ENCODE measurements around the gene SCYGR1. TPM values are rescaled to one million over a fixed set of nuclear protein-coding genes. Genes with fewer than 3 reads are reported as not detected.
"Not testable (repeated sequence)": the region's sequence is repeated elsewhere in the genome, so short reads cannot be mapped to it uniquely, and the experiment has no call there.

Gene SCYGR1
- total RNA-seq, 3 donors from 2014 or later: not detected

DNA sequence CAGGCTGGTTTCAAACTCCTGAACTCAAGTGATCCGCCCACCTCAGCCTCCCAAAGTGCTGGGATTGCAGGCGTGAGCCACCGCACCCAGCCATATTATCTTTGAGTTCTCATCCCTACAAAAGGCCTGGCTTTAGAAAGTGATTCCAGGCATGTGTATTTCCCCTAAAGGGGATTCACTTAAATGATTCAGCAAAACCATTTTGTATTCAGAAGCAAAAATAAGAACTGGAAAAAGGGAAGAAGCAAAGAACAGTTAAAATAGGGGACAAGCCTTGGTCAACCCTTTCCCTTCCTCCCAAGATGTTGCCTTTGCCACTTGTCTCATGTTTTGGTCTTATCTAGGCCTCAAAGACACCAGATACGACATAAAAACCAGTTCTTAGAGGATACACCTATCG is 19.2 kb downstream of the SCYGR1 start:
- H3K9me3 Mint-ChIP-seq: no peaks in the 10 kb centered on the region
- no peak overlapping the region for H3K4me3 Mint-ChIP-seq
- no peak for DNase-seq
- peaks cover 2% of the 10 kb centered on the region for H3K27me3 Mint-ChIP-seq (ENCODE audit: low read depth)
- ATAC-seq: no peak
- H3K4me1 Mint-ChIP-seq (ENCODE audit: low read depth): peaks cover 7% of the 10 kb centered on the region
- no peaks in the 10 kb centered on the region for H3K36me3 Mint-ChIP-seq (ENCODE audit: insufficient read depth)

DNA sequence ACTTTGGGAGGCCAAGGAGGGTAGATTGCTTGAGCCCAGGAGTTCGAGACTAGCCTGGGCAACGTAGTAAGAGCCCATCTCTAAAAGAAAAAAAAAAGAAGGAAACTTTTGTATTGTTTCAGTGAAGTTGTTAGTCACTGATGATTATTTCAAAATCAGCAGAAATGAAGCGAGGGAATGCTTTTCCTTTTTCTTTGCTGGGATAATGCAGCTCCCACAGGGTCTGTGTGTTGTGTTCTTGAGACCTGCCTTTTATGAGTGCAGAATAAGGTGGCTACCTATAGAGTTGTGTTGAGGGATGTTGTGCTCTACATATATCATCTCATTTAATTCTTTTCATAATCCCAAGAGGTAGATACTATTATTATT is 20.3 kb downstream of the SCYGR1 start:
- DNase-seq (no peak), ATAC-seq (no peak)
- H3K27me3 Mint-ChIP-seq (ENCODE audit: low read depth): no peaks in the 10 kb centered on the region
- H3K36me3 Mint-ChIP-seq (ENCODE audit: insufficient read depth): no peaks in the 10 kb centered on the region
- H3K9me3 Mint-ChIP-seq: no peaks in the 10 kb centered on the region
- H3K4me1 Mint-ChIP-seq (ENCODE audit: low read depth): peaks cover 5% of the 10 kb centered on the region
- H3K4me3 Mint-ChIP-seq: no peak overlapping the region

- H3K27me3 Mint-ChIP-seq (ENCODE audit: low read depth): no peaks in the 10 kb centered on the region
- no peaks in the 10 kb centered on the region for H3K36me3 Mint-ChIP-seq (ENCODE audit: insufficient read depth)
- DNase-seq: no peak
- H3K4me3 Mint-ChIP-seq: no peak overlapping the region
- H3K4me1 Mint-ChIP-seq (ENCODE audit: low read depth): peaks cover 5% of the 10 kb centered on the region
- no peak for ATAC-seq
- no peaks in the 10 kb centered on the region for H3K9me3 Mint-ChIP-seq
Observed at GRCh38 chr2:227366769-227367426, 20.9 kb downstream of the SCYGR1 start.

GRCh38 chr2:227365833-227366232 is 21.9 kb downstream of the SCYGR1 start:
- ATAC-seq: no peak
- no peaks in the 10 kb centered on the region for H3K27me3 Mint-ChIP-seq (ENCODE audit: low read depth)

DNA sequence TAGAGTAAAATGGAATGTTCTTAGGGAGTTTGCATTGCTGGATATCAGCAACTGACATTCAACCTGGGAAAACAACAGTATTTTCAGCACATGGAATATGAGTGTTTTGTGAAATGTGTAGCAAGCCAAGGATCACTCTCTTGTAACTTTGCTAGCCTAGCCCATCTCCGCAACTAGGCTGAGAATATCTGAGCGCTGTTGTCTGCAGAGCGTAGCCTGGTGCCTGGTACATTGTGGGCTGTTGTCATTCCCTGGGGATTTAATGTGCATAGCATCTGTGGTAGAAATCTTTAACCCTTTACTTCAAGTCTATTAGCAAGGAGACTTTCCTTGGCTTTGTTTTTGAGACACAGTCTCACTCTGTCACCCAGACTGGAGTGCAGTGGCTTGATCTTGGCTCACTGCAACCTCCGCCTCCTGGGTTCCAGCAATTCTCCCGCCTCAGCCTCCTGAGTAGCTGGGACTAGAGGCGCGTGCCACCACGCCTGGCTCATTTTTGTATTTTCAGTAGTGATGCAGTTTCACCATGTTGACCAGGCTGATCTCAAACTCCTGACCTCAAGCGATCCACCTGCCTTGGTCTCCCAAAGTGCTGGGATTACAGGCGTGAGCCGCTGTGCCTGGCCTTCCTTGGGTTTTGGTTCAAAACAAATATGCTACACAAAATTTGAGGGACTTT is 23.0 kb downstream of the SCYGR1 start:
- not testable (repeated sequence) for H3K4me3 Mint-ChIP-seq; ATAC-seq; H3K36me3 Mint-ChIP-seq (ENCODE audit: insufficient read depth); H3K9me3 Mint-ChIP-seq; H3K4me1 Mint-ChIP-seq (ENCODE audit: low read depth); H3K27me3 Mint-ChIP-seq (ENCODE audit: low read depth); DNase-seq

More at GRCh38 chr2:227365833-227366232, 21.9 kb downstream of the SCYGR1 start:
- Mint-ChIP-seq H3K9me3 (no peaks in the 10 kb centered on the region), H3K4me3 (no peak overlapping the region), H3K36me3 (ENCODE audit: insufficient read depth) (peaks cover 2% of the 10 kb centered on the region), H3K4me1 (ENCODE audit: low read depth) (peaks cover 4% of the 10 kb centered on the region)
- DNase-seq: no peak

DNA sequence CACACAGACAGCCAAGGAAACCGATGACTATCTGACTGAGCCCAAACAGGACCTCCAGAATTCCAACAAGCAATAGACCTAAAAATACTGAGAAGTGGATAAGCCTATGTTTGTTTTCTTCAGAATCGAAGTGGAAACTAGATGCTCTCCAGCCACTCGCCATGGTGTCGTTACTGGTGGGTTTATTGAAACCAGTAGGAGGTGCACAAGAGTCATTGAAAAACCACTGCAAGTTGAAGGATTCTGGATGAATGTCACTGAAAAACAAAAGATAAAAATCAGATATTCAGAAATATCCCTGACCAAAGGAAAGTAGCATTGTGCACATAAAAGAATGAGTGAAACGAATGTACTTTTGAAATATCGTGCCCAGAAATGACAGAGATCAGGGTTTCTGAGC is 24.0 kb downstream of the SCYGR1 start:
- H3K9me3 Mint-ChIP-seq: no peaks in the 10 kb centered on the region
- peaks cover 9% of the 10 kb centered on the region for H3K36me3 Mint-ChIP-seq (ENCODE audit: insufficient read depth)
- H3K27me3 Mint-ChIP-seq (ENCODE audit: low read depth): no peaks in the 10 kb centered on the region
- H3K4me3 Mint-ChIP-seq: no peak overlapping the region
- ATAC-seq (no peak), DNase-seq (no peak)
- peaks cover 2% of the 10 kb centered on the region for H3K4me1 Mint-ChIP-seq (ENCODE audit: low read depth)

DNA sequence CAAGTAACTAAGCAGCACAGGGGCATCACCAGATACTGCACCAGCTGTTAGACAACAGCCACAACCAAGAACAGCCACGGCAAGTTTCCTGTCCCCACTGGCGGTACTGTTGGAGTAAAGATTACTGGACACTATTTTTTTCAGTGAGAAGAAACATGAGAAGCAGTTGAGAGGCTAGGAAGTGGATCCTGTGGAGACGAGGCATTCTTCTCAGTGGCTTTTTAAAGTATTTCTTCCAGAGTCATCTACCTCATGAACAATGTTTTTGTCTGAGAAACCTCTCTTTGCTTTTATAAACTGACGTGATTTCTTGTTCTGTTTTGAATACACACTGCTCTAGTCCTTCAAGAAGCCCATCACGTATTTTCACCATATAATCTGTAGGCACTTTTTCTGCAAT is 27.4 kb downstream of the SCYGR1 start:
- Mint-ChIP-seq H3K27me3 (ENCODE audit: low read depth) (no peaks in the 10 kb centered on the region), H3K36me3 (ENCODE audit: insufficient read depth) (peaks cover 23% of the 10 kb centered on the region), H3K4me1 (ENCODE audit: low read depth) (peaks cover 2% of the 10 kb centered on the region), H3K4me3 (no peak overlapping the region), H3K9me3 (no peaks in the 10 kb centered on the region)
- DNase-seq: no peak
- no peak for ATAC-seq

DNA sequence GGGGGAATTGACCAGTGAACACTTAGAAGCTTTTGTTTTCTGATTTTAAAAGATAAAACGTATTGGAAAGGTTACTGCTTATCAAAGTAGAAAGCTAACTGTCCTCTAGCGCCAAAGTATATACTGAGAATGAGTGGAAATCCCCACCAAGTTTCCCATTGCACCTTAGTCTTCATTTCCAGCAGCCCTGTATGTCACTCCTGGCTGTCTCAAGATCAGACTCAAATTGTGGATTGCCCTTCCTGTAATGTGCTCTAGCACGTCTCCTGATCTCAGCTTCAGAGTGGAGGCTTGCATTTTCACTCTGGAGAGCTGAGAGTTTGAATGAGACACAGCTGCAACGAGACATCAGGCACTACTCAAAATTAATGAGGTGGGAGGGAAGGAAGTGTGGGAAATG is 36.1 kb downstream of the SCYGR1 start:
- Mint-ChIP-seq H3K9me3 (no peaks in the 10 kb centered on the region), H3K4me3 (no peak overlapping the region), H3K27me3 (ENCODE audit: low read depth) (no peaks in the 10 kb centered on the region), H3K4me1 (ENCODE audit: low read depth) (peaks cover 10% of the 10 kb centered on the region), H3K36me3 (ENCODE audit: insufficient read depth) (peaks cover 22% of the 10 kb centered on the region)
- DNase-seq (no peak), ATAC-seq (peak in 1 of 2 donors; percentile 66)

DNA sequence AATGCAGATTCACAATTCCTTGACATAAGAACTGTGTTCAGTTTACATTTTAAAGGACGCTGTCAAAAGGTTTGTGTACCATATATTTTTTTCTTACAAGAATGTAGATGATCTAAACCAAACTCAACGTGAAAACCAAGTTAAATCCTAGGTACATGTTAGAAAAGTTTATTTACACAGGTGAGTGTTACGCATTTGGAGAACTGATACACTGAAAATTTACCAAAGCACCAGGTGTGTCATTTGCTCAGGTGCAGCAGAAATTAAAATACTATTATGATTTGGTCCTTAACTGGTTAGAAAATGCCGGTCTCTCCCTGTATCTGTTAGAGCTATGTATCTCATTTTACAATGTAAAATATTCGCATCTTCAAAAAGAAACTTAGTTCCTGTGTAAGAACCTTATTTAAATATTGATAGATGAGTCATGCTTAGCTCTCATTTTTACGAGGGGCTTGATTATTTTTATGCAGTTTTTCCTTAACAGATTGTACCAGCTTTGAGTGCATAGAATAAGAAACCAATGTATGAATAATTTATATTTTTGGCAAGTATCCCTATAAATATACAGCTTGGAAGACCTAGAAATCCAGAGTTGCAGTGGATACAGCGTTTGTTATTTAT is 37.6 kb downstream of the SCYGR1 start:
- Mint-ChIP-seq H3K36me3 (ENCODE audit: insufficient read depth) (peaks cover 22% of the 10 kb centered on the region), H3K4me3 (no peak overlapping the region), H3K9me3 (no peaks in the 10 kb centered on the region), H3K4me1 (ENCODE audit: low read depth) (peaks cover 10% of the 10 kb centered on the region), H3K27me3 (ENCODE audit: low read depth) (no peaks in the 10 kb centered on the region)
- DNase-seq: no peak
- ATAC-seq: no peak

DNA sequence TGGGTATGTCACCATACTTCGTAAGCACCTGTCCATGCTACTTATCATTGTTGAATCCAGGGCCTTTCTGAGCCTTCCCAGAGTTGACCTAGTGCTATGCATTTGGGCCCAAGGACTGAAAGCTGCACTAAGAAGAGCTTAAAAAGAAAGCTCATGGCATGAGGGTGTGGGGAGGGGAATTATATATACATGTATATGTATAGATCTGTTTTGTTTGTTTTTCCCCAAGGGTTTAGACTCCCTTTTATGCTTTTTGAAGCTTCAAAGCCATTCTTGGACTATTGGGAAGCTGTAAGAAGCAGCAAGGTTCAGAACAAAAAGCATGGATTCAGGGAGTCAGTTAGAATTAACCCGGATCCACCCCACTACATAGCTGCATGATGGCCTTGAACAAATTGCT is 39.4 kb downstream of the SCYGR1 start:
- Mint-ChIP-seq H3K4me1 (ENCODE audit: low read depth) (peaks cover 10% of the 10 kb centered on the region), H3K27me3 (ENCODE audit: low read depth) (no peaks in the 10 kb centered on the region), H3K4me3 (no peak overlapping the region), H3K9me3 (no peaks in the 10 kb centered on the region), H3K36me3 (ENCODE audit: insufficient read depth) (peaks cover 20% of the 10 kb centered on the region)
- DNase-seq (no peak), ATAC-seq (no peak)

DNA sequence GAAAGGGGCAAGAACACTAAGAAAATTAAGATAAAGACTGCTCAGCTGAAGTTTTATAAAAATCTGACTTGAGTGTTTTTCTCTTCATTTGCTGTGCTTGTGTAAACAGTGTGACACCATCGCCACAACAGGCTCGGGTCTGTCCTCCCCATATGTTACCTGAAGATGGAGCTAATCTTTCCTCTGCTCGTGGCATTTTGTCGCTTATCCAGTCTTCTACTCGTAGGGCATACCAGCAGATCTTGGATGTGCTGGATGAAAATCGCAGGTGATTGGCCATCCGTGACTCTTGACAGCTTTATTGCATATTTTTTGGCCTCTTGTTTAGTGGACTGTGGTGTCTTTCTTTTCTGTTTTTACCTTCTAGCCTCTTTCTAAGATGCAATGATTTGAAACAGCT is 40.6 kb downstream of the SCYGR1 start:
- ATAC-seq (no peak), DNase-seq (no peak)
- no peaks in the 10 kb centered on the region for H3K9me3 Mint-ChIP-seq
- H3K36me3 Mint-ChIP-seq (ENCODE audit: insufficient read depth): peaks cover 24% of the 10 kb centered on the region
- no peaks in the 10 kb centered on the region for H3K27me3 Mint-ChIP-seq (ENCODE audit: low read depth)
- H3K4me1 Mint-ChIP-seq (ENCODE audit: low read depth): peaks cover 10% of the 10 kb centered on the region
- no peak overlapping the region for H3K4me3 Mint-ChIP-seq

DNA sequence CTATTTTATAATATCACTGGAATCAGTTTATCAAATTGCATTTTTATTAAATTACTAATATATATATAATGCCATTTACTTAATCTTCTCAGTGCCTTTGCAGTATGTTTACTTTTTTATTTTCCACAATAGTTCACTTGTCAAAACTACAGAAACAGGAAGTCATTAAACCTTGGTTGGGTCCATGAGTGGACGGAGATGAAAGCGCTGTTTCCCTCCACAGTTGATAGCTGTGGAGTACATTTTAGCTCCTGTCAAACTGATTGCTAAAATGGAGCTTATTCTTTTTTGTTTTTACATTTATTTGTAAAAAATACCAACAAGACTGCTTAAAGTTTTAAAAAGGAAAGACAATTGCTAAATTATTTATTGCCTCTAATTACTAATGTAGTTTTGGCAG is 43.5 kb downstream of the SCYGR1 start:
- no peaks in the 10 kb centered on the region for H3K9me3 Mint-ChIP-seq
- ATAC-seq (no peak), DNase-seq (no peak)
- H3K4me1 Mint-ChIP-seq (ENCODE audit: low read depth): peaks cover 1% of the 10 kb centered on the region
- no peaks in the 10 kb centered on the region for H3K27me3 Mint-ChIP-seq (ENCODE audit: low read depth)
- no peak overlapping the region for H3K4me3 Mint-ChIP-seq
- peaks cover 31% of the 10 kb centered on the region for H3K36me3 Mint-ChIP-seq (ENCODE audit: insufficient read depth)

DNA sequence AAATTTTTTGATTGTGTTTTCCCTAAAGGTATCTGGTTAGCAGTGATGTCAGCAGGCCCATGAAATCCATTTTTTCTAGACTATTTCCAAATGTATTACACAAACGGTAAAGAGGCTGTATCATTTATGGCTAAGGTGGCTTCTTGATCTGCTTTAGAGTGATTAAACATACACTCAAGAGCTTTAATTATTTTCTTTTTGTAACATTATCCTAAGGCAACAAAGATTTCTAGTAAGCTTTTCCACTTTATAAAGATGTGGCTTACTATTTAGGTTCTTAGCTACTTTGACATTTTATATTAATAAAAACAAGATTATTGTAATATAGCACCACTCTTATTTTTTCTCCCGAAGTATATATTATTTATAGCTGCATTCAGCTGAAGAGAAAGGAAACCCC is 46.2 kb downstream of the SCYGR1 start:
- H3K36me3 Mint-ChIP-seq (ENCODE audit: insufficient read depth): peaks cover 23% of the 10 kb centered on the region
- H3K4me3 Mint-ChIP-seq: no peak overlapping the region
- ATAC-seq (no peak), DNase-seq (no peak)
- H3K4me1 Mint-ChIP-seq (ENCODE audit: low read depth): peaks cover 2% of the 10 kb centered on the region
- H3K27me3 Mint-ChIP-seq (ENCODE audit: low read depth): no peaks in the 10 kb centered on the region
- no peaks in the 10 kb centered on the region for H3K9me3 Mint-ChIP-seq

- ATAC-seq (no peak), DNase-seq (no peak)
- H3K4me1 Mint-ChIP-seq (ENCODE audit: low read depth): peaks cover 2% of the 10 kb centered on the region
- H3K9me3 Mint-ChIP-seq: no peaks in the 10 kb centered on the region
- no peaks in the 10 kb centered on the region for H3K27me3 Mint-ChIP-seq (ENCODE audit: low read depth)
- no peak overlapping the region for H3K4me3 Mint-ChIP-seq
- peaks cover 29% of the 10 kb centered on the region for H3K36me3 Mint-ChIP-seq (ENCODE audit: insufficient read depth)
Observed at GRCh38 chr2:227340106-227340505, 47.6 kb downstream of the SCYGR1 start.

DNA sequence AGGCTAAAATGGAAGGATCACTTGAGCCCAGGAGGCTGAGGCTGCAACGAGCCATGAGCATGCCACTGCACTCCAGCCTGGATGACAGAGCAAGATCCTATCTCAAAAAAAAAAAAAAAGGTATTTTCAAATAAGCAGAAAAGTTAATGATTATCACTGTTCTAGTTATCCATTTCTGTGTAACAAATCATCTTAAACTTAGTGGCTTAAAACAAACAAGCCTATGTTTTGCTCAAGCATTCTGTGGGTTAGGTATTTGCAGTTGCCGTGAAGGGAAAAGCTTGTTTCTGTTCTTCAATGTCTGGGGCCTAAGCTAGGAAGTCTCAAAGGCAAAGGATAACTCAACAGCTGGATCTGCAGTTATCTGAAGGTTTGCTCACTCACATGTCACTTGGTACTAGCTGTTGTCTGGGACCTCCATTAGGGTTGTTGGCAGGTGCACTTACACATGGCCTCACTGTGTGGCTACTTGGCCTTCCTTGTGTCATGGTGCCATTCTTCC is 48.6 kb downstream of the SCYGR1 start:
- Mint-ChIP-seq H3K36me3 (ENCODE audit: insufficient read depth) (peaks cover 36% of the 10 kb centered on the region), H3K9me3 (no peaks in the 10 kb centered on the region), H3K27me3 (ENCODE audit: low read depth) (no peaks in the 10 kb centered on the region), H3K4me1 (ENCODE audit: low read depth) (peaks cover 2% of the 10 kb centered on the region), H3K4me3 (no peak overlapping the region)
- DNase-seq: no peak
- ATAC-seq: no peak
